Astrocyte (in vitro differentiated cells and primary cell): ENCODE data around the gene TMTC3. TPM values are rescaled to one million over a fixed set of nuclear protein-coding genes. Genes with fewer than 3 reads are reported as not detected.
A peak's percentile ranks its signal among the peaks of the same experiment; 100 is the strongest.

Experiments
- DNase-seq: peaks from one replicate; pipeline ENCODE4 v3.0.0-alpha.2; 2010; ENCODE audit warnings: low read depth
- FAIRE-seq: peaks from 2 replicates; lab custom pipeline; 2011; peaks lifted over from hg19 to GRCh38; lab: Jason Lieb, UNC
- H2AFZ ChIP-seq: 2 replicates; pipeline ENCODE4 v1.6.0; 2012; ENCODE audit warnings: low read depth, low read length, inconsistent platforms
- H3K27ac ChIP-seq: 2 replicates; pipeline ENCODE4 v1.5.1; 2011; ENCODE audit warnings: low read depth, low read length, inconsistent platforms
- H3K27me3 ChIP-seq: 2 replicates; pipeline ENCODE4 v1.6.0; 2011; ENCODE audit warnings: low read length, inconsistent platforms; ENCODE audit not compliant: insufficient read depth
- H3K36me3 ChIP-seq: 2 replicates; pipeline ENCODE4 v1.5.1; 2011; ENCODE audit warnings: low read length, inconsistent platforms; ENCODE audit not compliant: insufficient read depth
- H3K4me1 ChIP-seq: 2 replicates; pipeline ENCODE4 v1.5.1; 2011; ENCODE audit warnings: low read length, inconsistent platforms; ENCODE audit not compliant: insufficient read depth
- H3K4me2 ChIP-seq: 2 replicates; pipeline ENCODE4 v1.6.0; 2012; ENCODE audit warnings: low read length, inconsistent platforms
- H3K4me3 ChIP-seq: 2 replicates; pipeline ENCODE4 v1.5.1; 2011; ENCODE audit warnings: low read depth, mild to moderate bottlenecking, low read length, inconsistent platforms; ENCODE audit not compliant: insufficient read depth
- H3K79me2 ChIP-seq: 2 replicates; pipeline ENCODE4 v1.6.0; 2012; ENCODE audit warnings: mild to moderate bottlenecking, low read length, inconsistent platforms; ENCODE audit not compliant: insufficient read depth
- H3K9ac ChIP-seq: 2 replicates; pipeline ENCODE4 v1.6.0; 2012; ENCODE audit warnings: mild to moderate bottlenecking, low read length, inconsistent platforms
- H3K9me3 ChIP-seq: 2 replicates; pipeline ENCODE4 v1.5.1; 2012; ENCODE audit warnings: low read depth, mild to moderate bottlenecking, low read length, inconsistent platforms; ENCODE audit not compliant: insufficient read depth
- H4K20me1 ChIP-seq: 2 replicates; pipeline ENCODE4 v1.6.0; 2012; ENCODE audit warnings: low read length, inconsistent platforms; ENCODE audit not compliant: insufficient read depth
- H3K27ac Mint-ChIP-seq: one replicate; pipeline ENCODE4 v1.8.0; 2021; ENCODE audit warnings: mild to moderate bottlenecking, mixed read lengths; ENCODE audit not compliant: unreplicated experiment
- H3K27me3 Mint-ChIP-seq: one replicate; pipeline ENCODE4 v1.8.0; 2021; ENCODE audit warnings: low read depth, mixed read lengths; ENCODE audit not compliant: unreplicated experiment
- H3K36me3 Mint-ChIP-seq: one replicate; pipeline ENCODE4 v1.8.0; 2021; ENCODE audit warnings: low read depth, mixed read lengths; ENCODE audit not compliant: unreplicated experiment
- H3K4me1 Mint-ChIP-seq: one replicate; pipeline ENCODE4 v1.8.0; 2021; ENCODE audit warnings: low read depth, mixed read lengths; ENCODE audit not compliant: unreplicated experiment
- H3K4me3 Mint-ChIP-seq: one replicate; pipeline ENCODE4 v1.8.0; 2021; ENCODE audit warnings: mild to moderate bottlenecking, moderate library complexity, mixed read lengths; ENCODE audit not compliant: unreplicated experiment
- H3K9me3 Mint-ChIP-seq: one replicate; pipeline ENCODE4 v1.8.0; 2021; ENCODE audit warnings: mild to moderate bottlenecking, mixed read lengths; ENCODE audit not compliant: unreplicated experiment
- CTCF ChIP-seq: IDR thresholded peaks from 2 replicates; pipeline ENCODE4 v1.5.1; 2011; ENCODE audit warnings: low read depth, mild to moderate bottlenecking, inconsistent platforms, low read length, moderate library complexity; ENCODE audit not compliant: insufficient read depth
- EZH2 ChIP-seq: IDR thresholded peaks from 2 replicates; pipeline ENCODE4 v1.6.1; 2012; ENCODE audit warnings: mild to moderate bottlenecking, low read length, inconsistent platforms; ENCODE audit not compliant: insufficient read depth
- total RNA-seq: library from RNA; stranded (reverse); gene quantifications from 2 replicates; pipeline ENCODE4 v1.2.1, GENCODE V29; 2021

The TMTC3 gene
- total RNA-seq, 1 donor from 2014 or later: 49.0 TPM

GRCh38 chr12:88228720-88229119 lies 86.6 kb downstream of the TMTC3 start:
- Mint-ChIP-seq H3K4me1 (no peaks in the 10 kb centered on the region), H3K9me3 (peaks cover 2% of the 10 kb centered on the region), H3K4me3 (no peak overlapping the region), H3K36me3 (no peaks in the 10 kb centered on the region), H3K27me3 (no peaks in the 10 kb centered on the region), H3K27ac (no peak overlapping the region)
- Histone ChIP-seq H3K4me2 (no peak overlapping the region), H2AFZ (no peak overlapping the region), H3K4me1 (no peaks in the 10 kb centered on the region), H3K79me2 (no peaks in the 10 kb centered on the region), H3K36me3 (no peaks in the 10 kb centered on the region), H3K9me3 (no peaks in the 10 kb centered on the region), H4K20me1 (no peaks in the 10 kb centered on the region), H3K9ac (no peak overlapping the region), H3K4me3 (no peak overlapping the region), H3K27me3 (no peaks in the 10 kb centered on the region), H3K27ac (no peak overlapping the region)
- DNase-seq (no peak), FAIRE-seq (no peak)
- TF ChIP-seq EZH2: no peak
- no peak for TF ChIP-seq CTCF

GRCh38 chr12:88230271-88230670 lies 88.2 kb downstream of the TMTC3 start:
- no peaks in the 10 kb centered on the region for H3K36me3 ChIP-seq
- peaks cover 2% of the 10 kb centered on the region for H3K9me3 Mint-ChIP-seq
- no peaks in the 10 kb centered on the region for H3K4me1 Mint-ChIP-seq
- no peak overlapping the region for H3K9ac ChIP-seq
- no peak overlapping the region for H3K4me3 ChIP-seq
- TF ChIP-seq EZH2 (no peak), CTCF (no peak)
- FAIRE-seq: no peak
- no peaks in the 10 kb centered on the region for H3K27me3 Mint-ChIP-seq
- H3K9me3 ChIP-seq: no peaks in the 10 kb centered on the region
- H2AFZ ChIP-seq: no peak overlapping the region
- no peaks in the 10 kb centered on the region for H3K36me3 Mint-ChIP-seq
- no peaks in the 10 kb centered on the region for H4K20me1 ChIP-seq
- H3K4me2 ChIP-seq: no peak overlapping the region
- H3K27ac ChIP-seq: no peak overlapping the region
- no peaks in the 10 kb centered on the region for H3K27me3 ChIP-seq
- no peak for DNase-seq
- H3K27ac Mint-ChIP-seq: no peak overlapping the region
- no peak overlapping the region for H3K4me3 Mint-ChIP-seq
- no peaks in the 10 kb centered on the region for H3K79me2 ChIP-seq
- H3K4me1 ChIP-seq: no peaks in the 10 kb centered on the region

- FAIRE-seq (peak; percentile 39), DNase-seq (no peak)
- Histone ChIP-seq H3K9ac (no peak overlapping the region), H2AFZ (no peak overlapping the region), H3K79me2 (no peaks in the 10 kb centered on the region), H3K9me3 (no peaks in the 10 kb centered on the region), H4K20me1 (no peaks in the 10 kb centered on the region), H3K27ac (no peak overlapping the region), H3K4me3 (no peak overlapping the region), H3K27me3 (no peaks in the 10 kb centered on the region), H3K36me3 (no peaks in the 10 kb centered on the region), H3K4me2 (no peak overlapping the region), H3K4me1 (peaks cover 4% of the 10 kb centered on the region)
- Mint-ChIP-seq H3K27me3 (no peaks in the 10 kb centered on the region), H3K27ac (no peak overlapping the region), H3K36me3 (no peaks in the 10 kb centered on the region), H3K4me3 (no peak overlapping the region), H3K9me3 (no peaks in the 10 kb centered on the region), H3K4me1 (peaks cover 15% of the 10 kb centered on the region)
- TF ChIP-seq EZH2: no peak
- TF ChIP-seq CTCF: no peak
Measured at GRCh38 chr12:88235183-88235833, 93.2 kb downstream of the TMTC3 start.
